Kidney (tissue), 14 donors: ENCODE measurements around the gene ADTRP. TPM values are rescaled to one million over a fixed set of nuclear protein-coding genes. Genes with fewer than 3 reads are reported as not detected.
A peak's percentile ranks its signal among the peaks of the same experiment; 100 is the strongest.
"Not testable (repeated sequence)": the region's sequence is repeated elsewhere in the genome, so short reads cannot be mapped to it uniquely, and the experiment has no call there.

Source experiments
- DNase-seq, 5 donors: peaks; one replicate each; pipeline ENCODE4 v3.0.0-alpha.2; 2013 to 2020
- FAIRE-seq: peaks from 2 replicates; lab custom pipeline; 2012; peaks lifted over from hg19 to GRCh38; lab: Jason Lieb, UNC
- H3K27ac ChIP-seq, 2 donors: one replicate each; pipeline ENCODE4 v1.7.0; 2013; ENCODE audit warnings: low read depth in 2 of 2, low read length in 2 of 2, inconsistent platforms in 1 of 2
- H3K27me3 ChIP-seq: one replicate; pipeline ENCODE4 v1.7.1; 2013; ENCODE audit warnings: low read length, inconsistent platforms; ENCODE audit not compliant: control insufficient read depth, insufficient read depth
- H3K36me3 ChIP-seq, 3 donors: one replicate each; pipeline versions ENCODE4 v1.7.0 to v1.7.1; 2013; ENCODE audit warnings: low read length in 3 of 3, control low read depth in 1 of 3, inconsistent platforms in 1 of 3; ENCODE audit not compliant: insufficient read depth in 3 of 3, control insufficient read depth in 2 of 3
- H3K4me1 ChIP-seq, 3 donors: one replicate each; pipeline versions ENCODE4 v1.7.0 to v1.7.1; 2013; ENCODE audit warnings: low read length in 3 of 3, inconsistent platforms in 1 of 3, low read depth in 1 of 3; ENCODE audit not compliant: control insufficient read depth in 2 of 3, insufficient read depth in 2 of 3
- H3K4me3 ChIP-seq, 3 donors: one replicate each; pipeline versions ENCODE4 v1.7.0 to v1.8.1; 2013; ENCODE audit warnings: low read length in 3 of 3, control low read depth in 1 of 3, inconsistent platforms in 1 of 3
- H3K9ac ChIP-seq, 3 donors: one replicate each; pipeline versions ENCODE4 v1.7.0 to v1.7.1; 2013; ENCODE audit warnings: low read length in 3 of 3, control low read depth in 1 of 3, inconsistent platforms in 1 of 3
- H3K9me3 ChIP-seq, 3 donors: one replicate each; pipeline versions ENCODE4 v1.7.0 to v1.7.1; 2013; ENCODE audit warnings: low read length in 3 of 3, control low read depth in 1 of 3, inconsistent platforms in 1 of 3; ENCODE audit not compliant: control insufficient read depth in 2 of 3, insufficient read depth in 1 of 3
- intact Hi-C: fragments of 100-400 bp; cut with DNase I; formaldehyde crosslinking; loops from one replicate; pipeline ENCODE4 v1.11.1; 2022
- polyA plus RNA-seq: library from polyadenylated mRNA; stranded (reverse); fragments of 350-450 nt; fragmentation: Illumina TruSeq; extraction: RNeasy Lipid Tissue Mini Kit (QIAGEN cat#74804); gene quantifications from one replicate; pipeline ENCODE4 v1.2.3, GENCODE V29; 2014; ENCODE audit warnings: low read depth, low replicate concordance; ENCODE audit not compliant: insufficient read depth
- total RNA-seq: library from RNA; stranded (reverse); fragmentation: NEBNext Ultra II Directional; extraction: Animal tissue kit (Norgen Biotek cat#: 25700); gene quantifications from one replicate; pipeline ENCODE4 v1.2.1, GENCODE V29; 2021
- TF ChIP-seq, protein P1 (sequence below): IDR thresholded peaks from 3 replicates; pipeline ENCODE4 v1.5.1; 2012; ENCODE audit warnings: mild to moderate bottlenecking, moderate library complexity, borderline replicate concordance; ENCODE audit not compliant: insufficient read depth; ENCODE audit errors: extremely low read depth
- donor health status: control.
- donor health status: control.
- donor health status: control.
- donor health status: control.
- donor health status: control.
- donor health status: DM: yes; HTN: yes; CAD: no.
- donor health status: Normal renal cell carcinoma (clear cell type).

The ADTRP gene
- total and polyA plus RNA-seq, 2 donors from 2014 or later = 2.7 to 5.9 TPM

DNA sequence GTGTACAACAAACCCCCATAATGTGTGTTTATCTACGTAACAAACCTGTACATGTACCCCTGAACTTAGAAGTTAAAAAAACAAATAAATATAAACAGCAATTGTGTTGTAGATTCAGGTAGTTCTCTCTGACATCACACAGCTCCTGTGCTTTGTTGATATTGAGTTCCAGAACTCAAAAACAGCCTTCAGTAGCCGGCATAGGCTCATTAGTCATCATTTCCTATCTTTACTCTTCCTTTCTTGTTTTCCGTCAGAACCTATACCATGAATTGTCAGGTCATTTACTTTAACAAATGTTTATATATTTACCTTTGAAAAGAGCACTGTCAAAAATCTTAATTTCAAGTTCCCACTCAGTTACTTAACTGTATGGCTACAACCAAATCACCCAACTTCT is 88.8 kb downstream of the ADTRP start:
- Histone ChIP-seq H3K36me3 (no peaks in the 10 kb centered on the region), H3K27ac (no peak overlapping the region), H3K9me3 (no peaks in the 10 kb centered on the region), H3K4me3 (no peak overlapping the region), H3K9ac (no peak overlapping the region), H3K4me1 (no peaks in the 10 kb centered on the region), H3K27me3 (no peaks in the 10 kb centered on the region)
- no peak for DNase-seq
- no peak for FAIRE-seq
- intact Hi-C loops = no loop called here
- TF ChIP-seq, protein P1, sequence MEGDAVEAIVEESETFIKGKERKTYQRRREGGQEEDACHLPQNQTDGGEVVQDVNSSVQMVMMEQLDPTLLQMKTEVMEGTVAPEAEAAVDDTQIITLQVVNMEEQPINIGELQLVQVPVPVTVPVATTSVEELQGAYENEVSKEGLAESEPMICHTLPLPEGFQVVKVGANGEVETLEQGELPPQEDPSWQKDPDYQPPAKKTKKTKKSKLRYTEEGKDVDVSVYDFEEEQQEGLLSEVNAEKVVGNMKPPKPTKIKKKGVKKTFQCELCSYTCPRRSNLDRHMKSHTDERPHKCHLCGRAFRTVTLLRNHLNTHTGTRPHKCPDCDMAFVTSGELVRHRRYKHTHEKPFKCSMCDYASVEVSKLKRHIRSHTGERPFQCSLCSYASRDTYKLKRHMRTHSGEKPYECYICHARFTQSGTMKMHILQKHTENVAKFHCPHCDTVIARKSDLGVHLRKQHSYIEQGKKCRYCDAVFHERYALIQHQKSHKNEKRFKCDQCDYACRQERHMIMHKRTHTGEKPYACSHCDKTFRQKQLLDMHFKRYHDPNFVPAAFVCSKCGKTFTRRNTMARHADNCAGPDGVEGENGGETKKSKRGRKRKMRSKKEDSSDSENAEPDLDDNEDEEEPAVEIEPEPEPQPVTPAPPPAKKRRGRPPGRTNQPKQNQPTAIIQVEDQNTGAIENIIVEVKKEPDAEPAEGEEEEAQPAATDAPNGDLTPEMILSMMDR = no peak

DNA sequence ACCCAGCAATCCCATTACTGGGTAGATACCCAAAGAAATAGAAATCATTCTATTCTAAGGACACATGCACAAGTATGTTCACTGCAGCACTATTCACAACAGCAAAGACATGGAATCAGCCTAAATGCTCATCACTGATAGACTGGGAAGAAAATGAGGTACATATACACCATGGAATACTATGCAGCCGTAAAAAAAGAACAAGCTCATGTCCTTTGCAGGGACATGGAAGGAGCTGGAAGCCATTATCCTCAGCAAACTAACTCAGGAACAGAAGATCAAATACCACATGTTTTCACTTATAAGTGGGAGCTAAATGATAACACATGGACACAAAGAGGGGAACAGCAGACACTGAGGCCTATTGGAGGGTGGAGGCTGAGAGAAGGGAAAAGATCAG is 89.2 kb downstream of the ADTRP start:
- H3K9ac ChIP-seq, intact Hi-C loops, H3K4me3 ChIP-seq, FAIRE-seq, DNase-seq, H3K27me3 ChIP-seq, H3K4me1 ChIP-seq, H3K36me3 ChIP-seq, H3K27ac ChIP-seq, H3K9me3 ChIP-seq: not testable (repeated sequence)

DNA sequence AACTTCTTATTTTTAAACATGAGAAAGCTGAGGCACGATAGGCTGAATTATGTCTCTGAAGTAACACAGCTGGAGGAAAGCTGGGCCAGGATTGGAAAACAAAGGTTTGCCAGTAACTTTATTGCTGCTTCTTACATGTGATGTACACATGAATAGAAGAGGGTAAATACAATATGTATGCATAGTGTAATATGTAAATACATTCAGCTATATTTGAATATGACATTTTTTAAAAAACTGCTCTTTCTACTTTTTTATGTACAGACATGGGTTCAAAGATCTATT is 90.2 kb downstream of the ADTRP start:
- TF ChIP-seq, protein P1 = no peak
- no peak overlapping the region for H3K27ac ChIP-seq
- FAIRE-seq = no peak
- no peak overlapping the region for H3K4me3 ChIP-seq
- H3K27me3 ChIP-seq = no peaks in the 10 kb centered on the region
- H3K9ac ChIP-seq = no peak overlapping the region
- H3K4me1 ChIP-seq = no peaks in the 10 kb centered on the region
- H3K36me3 ChIP-seq = no peaks in the 10 kb centered on the region
- no peaks in the 10 kb centered on the region for H3K9me3 ChIP-seq
- peak in 2 of 5 donors; percentile 25 to 54 for DNase-seq
- intact Hi-C loops = no loop called here

DNA sequence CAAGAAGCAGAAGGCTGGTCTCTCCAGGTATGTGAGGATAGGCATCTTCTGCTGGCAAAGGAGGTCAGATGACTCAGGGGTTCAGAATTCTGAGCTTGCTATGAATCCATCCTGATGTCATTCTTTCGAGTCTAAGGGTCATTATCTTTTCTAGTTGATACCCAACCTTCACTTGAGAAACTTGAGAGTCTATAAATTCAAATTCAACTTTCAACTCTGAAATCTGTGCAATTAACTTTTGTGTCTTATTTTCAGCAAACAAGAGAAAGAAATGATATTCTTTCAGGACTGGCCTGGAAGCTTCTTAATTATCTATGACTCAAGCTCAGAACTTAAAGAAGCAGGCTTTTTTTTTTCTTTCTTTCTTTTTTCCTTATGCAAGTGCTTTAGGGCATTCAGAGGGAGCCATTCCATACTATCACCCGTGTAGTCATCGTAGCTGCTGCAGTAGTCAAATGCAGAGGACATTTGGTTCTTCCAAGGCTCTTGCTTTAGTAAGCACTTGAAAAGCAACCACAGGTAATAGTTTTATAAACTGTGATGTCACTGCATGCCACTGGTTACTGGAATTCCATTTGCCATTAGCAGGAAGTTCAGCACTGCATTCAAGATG is 93.0 kb downstream of the ADTRP start:
- intact Hi-C loops = no loop called here
- Histone ChIP-seq H3K27ac (no peak overlapping the region), H3K27me3 (no peaks in the 10 kb centered on the region), H3K9ac (no peak overlapping the region), H3K36me3 (no peaks in the 10 kb centered on the region), H3K4me3 (no peak overlapping the region), H3K9me3 (no peaks in the 10 kb centered on the region), H3K4me1 (no peaks in the 10 kb centered on the region)
- DNase-seq = no peak
- TF ChIP-seq, protein P1 = no peak
- FAIRE-seq = no peak
